ENCODE measurements around the gene PLEKHA1.

DNA sequence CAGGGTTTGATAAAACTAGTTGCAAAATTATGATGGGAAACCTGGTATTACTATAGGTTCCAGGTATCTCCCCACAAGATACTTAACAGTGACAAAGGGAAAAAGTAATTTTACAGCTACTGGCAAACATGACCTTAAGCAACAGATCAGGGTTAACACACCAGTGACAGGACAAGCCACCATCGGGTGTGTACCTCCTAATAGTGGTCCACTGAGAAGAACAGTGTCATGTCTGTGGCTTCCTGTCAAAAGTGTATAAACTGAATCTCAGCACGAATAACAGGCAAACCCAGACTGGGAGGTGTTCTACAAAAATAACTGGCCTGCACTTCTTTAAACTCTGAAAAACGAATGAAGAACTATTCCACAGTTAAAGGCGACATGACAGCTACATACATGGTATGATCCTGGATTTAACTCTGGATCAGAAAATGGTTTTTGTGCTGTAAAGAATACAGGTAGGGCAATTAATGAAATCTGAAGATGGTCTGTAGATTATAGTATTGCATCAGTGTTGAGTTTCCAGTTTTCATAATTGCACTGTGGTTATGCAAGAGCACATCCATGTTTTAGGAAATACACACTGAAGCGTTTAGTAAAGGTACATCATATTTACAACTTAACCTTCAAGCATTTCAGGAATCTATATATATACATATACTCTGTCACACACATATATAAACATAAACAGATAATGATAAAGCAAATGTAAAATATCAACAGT is 47.9 kb downstream of the PLEKHA1 start:
- TF ChIP-seq, protein P1, sequence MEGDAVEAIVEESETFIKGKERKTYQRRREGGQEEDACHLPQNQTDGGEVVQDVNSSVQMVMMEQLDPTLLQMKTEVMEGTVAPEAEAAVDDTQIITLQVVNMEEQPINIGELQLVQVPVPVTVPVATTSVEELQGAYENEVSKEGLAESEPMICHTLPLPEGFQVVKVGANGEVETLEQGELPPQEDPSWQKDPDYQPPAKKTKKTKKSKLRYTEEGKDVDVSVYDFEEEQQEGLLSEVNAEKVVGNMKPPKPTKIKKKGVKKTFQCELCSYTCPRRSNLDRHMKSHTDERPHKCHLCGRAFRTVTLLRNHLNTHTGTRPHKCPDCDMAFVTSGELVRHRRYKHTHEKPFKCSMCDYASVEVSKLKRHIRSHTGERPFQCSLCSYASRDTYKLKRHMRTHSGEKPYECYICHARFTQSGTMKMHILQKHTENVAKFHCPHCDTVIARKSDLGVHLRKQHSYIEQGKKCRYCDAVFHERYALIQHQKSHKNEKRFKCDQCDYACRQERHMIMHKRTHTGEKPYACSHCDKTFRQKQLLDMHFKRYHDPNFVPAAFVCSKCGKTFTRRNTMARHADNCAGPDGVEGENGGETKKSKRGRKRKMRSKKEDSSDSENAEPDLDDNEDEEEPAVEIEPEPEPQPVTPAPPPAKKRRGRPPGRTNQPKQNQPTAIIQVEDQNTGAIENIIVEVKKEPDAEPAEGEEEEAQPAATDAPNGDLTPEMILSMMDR (IDR thresholded peaks at IDR 0.05; ENCODE audit: insufficient read depth, low read length, poor library complexity, severe bottlenecking), result no peak
- no peak for TF ChIP-seq EZH2phosphoT487 (conservative IDR thresholded peaks at IDR 0.05; ENCODE audit: low read length)

Data from SU-DHL-6 (cell line).